Pons (tissue), 1 donor: ENCODE data around the gene NPB.

Experiments
- DNase-seq: peaks from one replicate; pipeline ENCODE4 v3.0.0-alpha.2; 2016; ENCODE audit warnings: low spot score

NPB gene

DNA sequence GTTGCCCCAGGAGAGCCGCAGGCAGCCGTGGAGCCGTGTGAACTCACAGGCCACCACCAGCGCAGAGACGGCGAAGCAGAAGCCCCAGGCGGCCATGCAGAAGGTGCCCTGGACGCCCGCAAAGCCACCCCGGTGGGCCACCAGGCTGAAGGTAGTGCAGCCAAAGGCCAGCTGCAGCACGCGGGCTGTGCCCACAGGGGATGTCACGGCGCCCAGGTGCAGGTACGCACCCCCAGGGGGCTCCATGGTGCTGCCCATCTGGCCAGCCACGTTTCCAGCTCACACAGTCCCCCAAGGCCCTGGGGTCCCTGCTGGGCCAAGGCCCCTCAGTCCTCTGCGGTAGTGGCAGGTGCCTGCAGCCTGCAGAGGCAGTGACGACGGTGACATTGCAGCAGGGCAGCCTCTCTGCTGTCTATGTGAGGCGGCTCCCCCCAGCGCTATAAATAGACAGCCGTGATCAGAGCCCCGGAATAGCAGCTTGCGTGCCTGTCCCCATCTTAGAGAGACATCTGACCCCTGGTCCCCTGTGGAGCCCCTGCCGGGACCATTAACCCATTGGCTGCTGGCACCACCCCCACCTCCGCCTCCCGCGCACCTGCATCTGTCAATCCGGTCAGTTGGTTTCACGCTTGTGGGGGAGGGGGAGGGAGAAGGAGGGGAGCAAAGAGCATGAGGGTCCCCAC lies 39.6 kb downstream of the NPB start:
- DNase-seq = no peak

DNA sequence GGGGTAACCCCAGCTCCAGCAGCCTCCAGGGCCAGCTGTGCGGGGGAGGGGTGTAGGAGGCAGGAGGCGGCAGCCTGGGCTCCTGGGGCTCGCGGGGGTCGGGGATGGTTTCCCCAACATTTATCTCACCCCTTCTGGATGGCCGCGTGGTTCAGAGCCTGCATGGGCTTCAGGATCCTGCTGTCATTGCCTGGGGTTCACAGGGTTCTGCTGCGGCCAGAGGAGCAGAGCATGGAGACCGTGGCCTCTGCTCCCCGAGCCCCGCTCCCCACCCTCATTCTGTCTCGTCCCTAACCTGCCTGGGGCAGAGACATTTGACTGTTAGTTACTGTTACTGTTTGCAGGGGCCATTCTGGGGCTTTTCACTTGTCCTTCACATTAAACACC lies 40.1 kb downstream of the NPB start:
- no peak for DNase-seq

DNA sequence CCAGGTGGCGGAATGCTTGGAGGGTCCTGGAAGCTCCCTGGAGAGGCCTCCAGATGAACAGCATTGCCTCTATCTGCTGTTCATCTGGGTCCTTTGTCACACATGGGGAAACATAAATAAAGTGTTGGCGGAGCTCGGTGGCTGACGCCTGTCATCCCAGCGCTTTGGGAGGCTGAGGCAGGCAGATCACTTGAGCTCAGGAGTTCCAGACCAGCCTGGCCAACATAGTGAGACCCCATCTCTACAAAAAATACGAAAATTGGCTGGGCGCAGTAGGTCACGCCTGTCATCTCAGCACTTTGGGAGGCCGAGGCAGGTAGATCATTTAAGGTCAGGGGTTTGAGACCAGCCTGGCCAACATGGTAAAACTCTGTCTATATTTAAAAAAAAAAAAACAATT lies 42.8 kb downstream of the NPB start:
- DNase-seq = no peak

DNA sequence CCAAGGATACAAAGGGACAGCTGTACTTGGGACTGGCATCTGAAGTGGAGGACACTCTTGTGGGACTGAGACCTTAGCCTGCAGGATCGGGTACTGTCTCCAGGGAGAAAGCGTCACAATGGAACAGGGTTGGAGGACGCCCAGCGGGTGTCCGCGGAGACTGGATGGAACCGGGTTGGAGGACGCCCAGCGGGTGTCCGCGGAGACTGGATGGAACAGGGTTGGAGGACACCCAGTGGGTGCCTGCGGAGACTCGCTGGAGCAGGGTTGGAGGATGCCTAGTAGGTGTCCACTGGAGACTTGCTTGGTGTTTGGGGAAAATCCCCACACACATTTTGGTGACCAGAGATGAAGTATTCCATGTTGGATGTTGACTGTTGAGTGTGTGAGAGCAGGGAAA lies 45.2 kb downstream of the NPB start, which contains the start of gene MYADML2:
MYADML2 (minus strand) TSS at position 45 of the 400 bp plus-strand sequence. CDS start 5,492 bp downstream, outside the sequence.
- DNase-seq = no peak

DNA sequence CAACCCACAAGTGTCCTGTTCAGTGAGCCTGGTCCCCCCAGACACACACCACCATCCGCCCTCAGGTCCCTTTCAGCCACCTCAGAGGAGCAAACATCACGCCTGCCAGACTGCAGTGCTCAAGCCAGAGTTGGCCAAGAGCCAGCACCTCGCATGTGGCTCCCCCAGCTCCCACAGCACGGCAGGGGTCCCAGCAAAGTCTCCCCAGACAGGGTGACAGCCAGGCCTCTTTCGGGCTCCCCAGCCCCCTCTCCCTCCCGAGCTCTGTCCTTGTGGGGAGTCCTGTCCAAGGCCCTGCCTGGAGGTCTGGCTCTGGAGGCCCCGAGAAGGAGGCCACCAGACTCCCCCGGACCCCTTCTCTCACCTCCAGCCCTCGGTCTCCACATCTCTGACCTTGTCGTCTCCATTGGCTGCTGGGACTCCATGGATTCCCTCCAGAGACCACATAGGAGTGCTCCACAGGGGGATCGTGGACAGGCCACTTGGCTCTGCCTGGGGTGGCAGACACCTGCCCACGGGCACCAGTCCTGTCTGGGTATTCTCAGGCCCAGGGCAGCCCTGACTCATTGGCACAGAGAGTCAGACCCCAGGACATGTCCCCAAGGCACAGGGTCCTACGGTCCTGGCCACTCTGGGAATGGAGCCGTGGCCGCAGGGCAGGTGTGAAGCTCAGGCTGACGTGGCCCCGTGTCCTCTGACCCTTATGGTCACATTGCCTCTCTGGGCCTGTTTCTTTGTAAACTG lies 46.8 kb downstream of the NPB start:
- DNase-seq = no peak

DNA sequence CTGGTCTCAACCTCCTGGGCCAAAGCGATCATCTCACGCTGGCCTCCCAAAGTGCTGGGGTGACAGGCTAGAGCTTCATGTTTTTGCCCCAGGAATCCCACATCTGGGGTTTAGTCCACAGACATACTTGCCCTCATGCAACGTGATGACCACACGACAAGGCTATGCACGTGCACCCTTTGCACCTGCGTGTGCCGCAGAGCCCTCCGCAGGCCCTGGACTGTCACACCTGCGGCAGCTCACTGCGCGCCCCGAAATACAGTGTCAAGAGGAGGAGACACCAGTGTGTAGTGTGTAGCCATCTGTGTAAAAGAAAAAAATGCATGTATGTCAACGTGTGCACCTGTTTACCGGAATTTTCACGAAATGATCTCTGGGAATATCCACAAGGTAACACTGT lies 48.5 kb downstream of the NPB start:
- no peak for DNase-seq

DNA sequence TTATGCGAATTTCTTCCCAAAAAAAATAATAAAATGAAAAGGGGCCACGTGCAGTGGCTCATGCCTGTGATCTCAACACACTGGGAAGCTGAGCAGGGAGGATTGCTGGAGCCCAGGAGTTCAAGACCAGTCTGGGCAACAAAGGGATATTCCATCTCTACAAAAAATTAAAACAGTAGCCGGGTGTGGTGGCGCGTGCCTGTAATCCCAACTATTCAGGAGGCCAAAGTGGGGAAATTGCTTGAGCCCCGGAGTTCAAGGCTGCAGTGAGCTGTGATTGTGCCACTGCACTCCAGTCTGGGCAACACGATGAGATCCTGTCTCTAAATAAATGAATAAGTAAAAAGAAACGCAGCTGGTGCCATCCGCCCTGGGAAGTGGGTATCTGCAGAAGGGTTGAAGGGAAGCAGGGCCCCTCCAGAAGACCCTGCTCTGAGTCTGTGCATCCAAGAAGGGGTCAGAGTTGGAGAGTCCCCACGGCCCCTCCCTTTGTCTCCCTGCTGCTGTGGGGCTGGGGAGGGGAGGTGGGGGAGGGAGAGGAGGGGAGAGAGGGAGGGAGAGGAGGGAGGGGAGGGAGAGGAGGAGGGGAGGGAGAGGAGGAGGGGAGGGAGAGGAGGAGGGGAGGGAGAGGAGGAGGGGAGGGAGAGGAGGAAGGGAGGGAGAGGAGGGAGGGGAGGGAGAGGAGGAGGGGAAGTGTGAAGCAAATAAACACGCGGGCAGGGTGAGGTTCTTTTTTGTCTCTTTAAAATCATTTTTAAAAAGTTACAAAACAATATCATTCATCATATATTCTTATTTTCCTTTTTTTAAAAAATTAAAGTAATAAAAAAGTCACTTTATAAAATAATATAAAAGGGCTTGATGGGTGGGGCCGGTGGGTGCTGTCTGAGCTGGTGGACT lies 50.0 kb downstream of the NPB start:
- DNase-seq = no peak
